Type B pancreatic cell (in vitro differentiated cells): ENCODE results near the gene RPA4. TPM values are rescaled to one million over a fixed set of nuclear protein-coding genes. Genes with fewer than 3 reads are reported as not detected.

Experiments used
- DNase-seq: peaks from one replicate; pipeline ENCODE4 v3.0.0; 2021; ENCODE audit warnings: mixed read lengths; ENCODE audit not compliant: unreplicated experiment; ENCODE audit errors: extremely low spot score
- H3K27ac Mint-ChIP-seq: 2 replicates; pipeline ENCODE4 v1.8.0; 2021; ENCODE audit warnings: mild to moderate bottlenecking, mixed read lengths
- H3K27me3 Mint-ChIP-seq: 2 replicates; pipeline ENCODE4 v1.8.0; 2021; ENCODE audit warnings: mixed read lengths
- H3K36me3 Mint-ChIP-seq: 2 replicates; pipeline ENCODE4 v1.8.0; 2021; ENCODE audit warnings: mixed read lengths
- H3K4me1 Mint-ChIP-seq: one replicate; pipeline ENCODE4 v1.8.0; 2021; ENCODE audit warnings: mixed read lengths; ENCODE audit not compliant: unreplicated experiment
- H3K4me3 Mint-ChIP-seq: 2 replicates; pipeline ENCODE4 v1.8.0; 2021; ENCODE audit warnings: mild to moderate bottlenecking, mixed read lengths
- H3K9me3 Mint-ChIP-seq: 2 replicates; pipeline ENCODE4 v1.8.0; 2021; ENCODE audit warnings: mixed read lengths
- total RNA-seq: library from RNA; stranded (reverse); gene quantifications from 2 replicates; pipeline ENCODE4 v1.2.1, GENCODE V29; 2021; ENCODE audit warnings: low replicate concordance
- TF ChIP-seq, protein P1 (sequence below): fragments of 200-600 bp; sonication (generic); conservative IDR thresholded peaks from 2 replicates; pipeline ENCODE4 v1.5.0; 2021; ENCODE audit warnings: antibody characterized with exemption, mild to moderate bottlenecking

Gene RPA4
- total RNA-seq, 1 donor from 2014 or later: 0.43 TPM

DNA sequence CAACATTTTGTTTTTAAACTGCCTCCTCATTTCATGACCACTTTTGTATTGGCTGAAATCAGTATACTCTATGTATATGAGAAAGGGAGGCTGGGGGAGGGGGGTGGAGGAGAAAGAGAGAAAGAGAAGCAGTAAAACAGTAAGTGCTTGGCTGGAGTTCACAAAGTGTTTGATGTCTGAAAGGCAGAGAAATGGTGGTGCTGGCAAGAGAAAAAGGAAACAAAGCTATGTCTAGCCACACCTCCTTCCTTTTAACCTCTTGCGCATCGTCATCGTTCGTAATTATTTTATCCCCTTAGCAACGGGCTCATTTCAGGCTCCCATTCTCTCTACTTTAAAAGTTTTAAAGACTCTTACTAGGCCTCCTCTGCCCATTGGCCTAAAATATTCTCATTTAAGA is 25.6 kb downstream of the RPA4 start:
- Mint-ChIP-seq H3K4me3 (no peak overlapping the region), H3K27me3 (no peaks in the 10 kb centered on the region), H3K27ac (no peak overlapping the region), H3K36me3 (no peaks in the 10 kb centered on the region), H3K9me3 (no peaks in the 10 kb centered on the region), H3K4me1 (no peaks in the 10 kb centered on the region)
- TF ChIP-seq, protein P1, sequence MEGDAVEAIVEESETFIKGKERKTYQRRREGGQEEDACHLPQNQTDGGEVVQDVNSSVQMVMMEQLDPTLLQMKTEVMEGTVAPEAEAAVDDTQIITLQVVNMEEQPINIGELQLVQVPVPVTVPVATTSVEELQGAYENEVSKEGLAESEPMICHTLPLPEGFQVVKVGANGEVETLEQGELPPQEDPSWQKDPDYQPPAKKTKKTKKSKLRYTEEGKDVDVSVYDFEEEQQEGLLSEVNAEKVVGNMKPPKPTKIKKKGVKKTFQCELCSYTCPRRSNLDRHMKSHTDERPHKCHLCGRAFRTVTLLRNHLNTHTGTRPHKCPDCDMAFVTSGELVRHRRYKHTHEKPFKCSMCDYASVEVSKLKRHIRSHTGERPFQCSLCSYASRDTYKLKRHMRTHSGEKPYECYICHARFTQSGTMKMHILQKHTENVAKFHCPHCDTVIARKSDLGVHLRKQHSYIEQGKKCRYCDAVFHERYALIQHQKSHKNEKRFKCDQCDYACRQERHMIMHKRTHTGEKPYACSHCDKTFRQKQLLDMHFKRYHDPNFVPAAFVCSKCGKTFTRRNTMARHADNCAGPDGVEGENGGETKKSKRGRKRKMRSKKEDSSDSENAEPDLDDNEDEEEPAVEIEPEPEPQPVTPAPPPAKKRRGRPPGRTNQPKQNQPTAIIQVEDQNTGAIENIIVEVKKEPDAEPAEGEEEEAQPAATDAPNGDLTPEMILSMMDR: no peak
- no peak for DNase-seq

DNA sequence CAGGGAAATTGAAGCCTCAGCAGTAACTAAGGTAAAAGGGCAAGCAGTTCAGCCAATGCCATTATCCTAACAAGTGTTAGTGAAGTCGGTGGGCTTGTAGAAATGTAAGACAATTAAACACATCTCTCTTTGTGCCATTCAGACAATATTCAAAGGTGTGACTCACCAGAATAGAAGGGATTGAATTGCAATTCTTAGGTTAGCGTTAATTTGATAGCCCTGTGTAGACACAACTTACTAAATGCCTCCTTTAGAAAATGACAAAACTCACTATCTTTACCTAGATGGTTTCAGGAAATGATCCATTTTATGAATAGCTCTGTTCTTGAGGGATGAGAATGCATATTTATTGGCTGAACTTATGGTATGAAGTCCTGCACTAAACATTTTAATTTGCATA is 35.2 kb downstream of the RPA4 start:
- Mint-ChIP-seq H3K4me1 (no peaks in the 10 kb centered on the region), H3K4me3 (no peak overlapping the region), H3K36me3 (peaks cover 10% of the 10 kb centered on the region), H3K27ac (no peak overlapping the region), H3K27me3 (no peaks in the 10 kb centered on the region), H3K9me3 (no peaks in the 10 kb centered on the region)
- no peak for DNase-seq
- TF ChIP-seq, protein P1: no peak

DNA sequence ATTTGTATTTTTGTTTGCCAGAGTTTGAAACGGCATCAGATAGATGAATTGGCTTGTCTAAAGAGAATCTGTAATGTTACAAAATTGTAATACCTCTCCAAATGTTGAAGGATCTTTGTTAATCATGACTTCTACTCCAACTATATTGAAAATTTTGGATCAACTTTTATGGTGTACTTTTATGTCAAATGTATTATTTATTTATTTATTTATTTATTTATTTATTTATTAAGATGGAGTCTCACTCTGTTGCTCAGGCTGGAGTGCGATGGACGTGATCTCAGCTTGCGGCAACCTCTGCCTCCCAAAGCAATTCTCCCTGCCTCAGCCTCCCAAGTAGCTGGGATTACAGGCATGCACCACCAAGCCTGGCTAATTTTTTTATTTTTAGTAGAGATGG is 36.0 kb downstream of the RPA4 start:
- TF ChIP-seq, protein P1: no peak
- DNase-seq: no peak
- Mint-ChIP-seq H3K27ac (no peak overlapping the region), H3K4me3 (no peak overlapping the region), H3K9me3 (no peaks in the 10 kb centered on the region), H3K4me1 (no peaks in the 10 kb centered on the region), H3K27me3 (no peaks in the 10 kb centered on the region), H3K36me3 (peaks cover 10% of the 10 kb centered on the region)

DNA sequence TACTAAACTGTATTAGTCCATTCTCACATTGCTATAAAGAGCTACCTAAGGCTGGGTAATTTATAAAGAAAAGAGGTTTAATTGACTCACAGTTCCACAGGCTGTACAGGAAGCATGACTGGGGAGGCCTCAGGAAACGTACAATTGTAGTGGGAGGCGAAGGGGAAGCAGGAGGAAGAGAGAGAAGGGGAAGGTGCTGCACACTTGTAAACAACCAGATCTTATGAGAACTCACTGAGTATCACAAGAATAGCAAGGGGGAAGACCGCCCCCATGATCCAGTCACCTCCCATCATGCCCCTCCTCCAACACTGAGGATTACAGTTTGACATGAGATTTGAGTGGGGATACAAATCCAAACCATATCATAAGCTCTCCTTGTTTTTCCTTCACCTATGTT is 40.9 kb downstream of the RPA4 start:
- no peaks in the 10 kb centered on the region for H3K4me1 Mint-ChIP-seq
- no peak for DNase-seq
- no peak overlapping the region for H3K27ac Mint-ChIP-seq
- TF ChIP-seq, protein P1: no peak
- peaks cover 15% of the 10 kb centered on the region for H3K36me3 Mint-ChIP-seq
- no peaks in the 10 kb centered on the region for H3K9me3 Mint-ChIP-seq
- H3K27me3 Mint-ChIP-seq: no peaks in the 10 kb centered on the region
- no peak overlapping the region for H3K4me3 Mint-ChIP-seq

DNA sequence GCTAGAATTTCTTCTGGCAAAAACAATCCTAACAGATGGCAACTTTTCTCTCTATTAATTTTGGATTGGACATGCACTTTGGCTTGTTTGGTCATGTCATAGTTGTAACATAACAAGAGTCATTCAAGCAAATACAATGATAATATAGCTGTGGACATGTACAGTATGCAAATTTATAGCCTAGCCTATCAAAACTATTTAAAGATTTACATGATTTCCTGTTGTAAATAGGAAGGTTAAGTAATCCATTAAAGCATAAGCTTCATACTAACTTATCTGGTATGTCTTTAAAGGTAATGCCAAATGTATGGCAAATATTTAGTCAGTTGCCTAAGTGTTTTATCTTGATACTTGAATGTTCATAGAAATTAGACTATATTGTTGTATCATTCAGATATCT is 45.3 kb downstream of the RPA4 start:
- no peaks in the 10 kb centered on the region for H3K9me3 Mint-ChIP-seq
- H3K36me3 Mint-ChIP-seq: peaks cover 9% of the 10 kb centered on the region
- H3K27me3 Mint-ChIP-seq: no peaks in the 10 kb centered on the region
- H3K27ac Mint-ChIP-seq: no peak overlapping the region
- TF ChIP-seq, protein P1: no peak
- no peak overlapping the region for H3K4me3 Mint-ChIP-seq
- no peaks in the 10 kb centered on the region for H3K4me1 Mint-ChIP-seq
- DNase-seq: no peak

Other genes starting within 250 kb of the RPA4 start
- 17.7 and 18.9 TPM in 2 replicates for gene DIAPH2, start 199.1 kb upstream of the RPA4 start, total RNA-seq